Stimulated activated CD4-positive, alpha-beta T cell treated with anti-CD3 and anti-CD28 coated beads, Interleukin-2, amount 100 ng/mL, for 4 hours (primary cell): ENCODE measurements around the gene CGN.

ENCODE experiments used
- DNase-seq: peaks from one replicate; pipeline ENCODE4 v3.0.0-alpha.2; 2020; ENCODE audit warnings: low read depth

Gene CGN

DNA sequence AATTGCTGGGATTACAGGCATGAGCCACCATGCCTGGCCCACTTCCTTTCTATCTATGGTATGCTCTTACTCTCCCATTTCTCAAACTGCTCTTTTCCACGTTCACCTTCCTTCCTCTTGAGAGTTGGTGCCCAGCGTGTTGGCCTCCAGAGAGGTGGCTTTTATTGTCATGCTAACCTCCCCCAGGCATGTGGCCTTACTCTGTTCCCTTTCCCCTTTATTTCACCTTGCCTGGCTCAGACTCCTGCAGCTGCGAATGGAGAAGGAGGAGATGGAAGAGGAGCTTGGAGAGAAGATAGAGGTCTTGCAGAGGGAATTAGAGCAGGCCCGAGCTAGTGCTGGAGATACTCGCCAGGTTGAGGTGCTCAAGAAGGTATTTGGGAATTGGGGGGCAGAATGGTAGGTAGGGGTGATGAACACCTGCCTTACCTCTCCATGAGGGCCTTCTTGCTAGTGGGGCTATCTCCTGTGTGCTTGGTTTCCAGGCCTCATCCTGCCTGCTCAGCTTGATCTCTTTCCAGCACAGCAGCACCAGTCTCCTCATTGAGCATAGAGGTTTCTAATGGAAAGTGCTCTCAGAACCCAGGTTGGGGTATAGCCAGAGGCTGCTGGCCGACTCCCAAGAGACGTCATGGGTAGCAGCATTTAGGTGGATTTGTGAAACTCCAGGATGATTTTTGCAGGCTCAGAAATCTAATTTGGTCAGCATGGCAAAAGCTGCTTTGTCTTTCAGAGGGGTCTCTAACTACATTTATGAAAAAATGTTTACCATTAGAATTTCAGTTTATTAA is 15.7 kb downstream of the CGN start:
- DNase-seq: no peak

- no peak for DNase-seq
These were observed 18.1 kb downstream of the CGN start for GRCh38 chr1:151529211-151529702.

GRCh38 chr1:151529781-151530180 is 18.6 kb downstream of the CGN start:
- no peak for DNase-seq

DNA sequence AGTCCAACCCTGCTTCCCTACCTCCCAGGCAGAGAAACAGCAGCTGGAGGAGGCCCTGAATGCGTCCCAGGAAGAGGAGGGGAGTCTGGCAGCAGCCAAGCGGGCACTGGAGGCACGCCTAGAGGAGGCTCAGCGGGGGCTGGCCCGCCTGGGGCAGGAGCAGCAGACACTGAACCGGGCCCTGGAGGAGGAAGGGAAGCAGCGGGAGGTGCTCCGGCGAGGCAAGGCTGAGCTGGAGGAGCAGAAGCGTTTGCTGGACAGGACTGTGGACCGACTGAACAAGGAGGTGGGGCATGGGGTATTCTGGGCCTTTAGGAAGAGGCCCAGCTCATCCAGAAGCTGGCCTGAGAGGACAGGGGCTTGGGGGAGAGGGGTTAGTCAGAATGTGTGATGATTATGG is 19.3 kb downstream of the CGN start:
- no peak for DNase-seq

DNA sequence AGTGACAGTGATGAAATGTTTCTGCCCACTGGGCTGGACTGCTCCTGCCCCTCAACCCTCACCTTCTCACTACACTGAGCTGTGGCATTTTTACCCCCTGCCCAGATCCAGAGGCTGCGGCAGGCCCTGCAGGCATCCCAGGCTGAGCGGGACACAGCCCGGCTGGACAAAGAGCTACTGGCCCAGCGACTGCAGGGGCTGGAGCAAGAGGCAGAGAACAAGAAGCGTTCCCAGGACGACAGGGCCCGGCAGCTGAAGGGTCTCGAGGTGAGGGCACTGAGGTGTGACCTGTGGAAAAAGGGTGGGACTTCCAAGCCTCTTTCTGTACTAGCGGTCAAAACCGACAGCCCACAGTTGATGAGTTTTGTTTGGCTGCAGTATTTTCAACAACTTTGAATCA is 22.7 kb downstream of the CGN start:
- DNase-seq: no peak

- peak; percentile 64 for DNase-seq
These were observed 23.6 kb downstream of the CGN start for GRCh38 chr1:151534662-151535278.

GRCh38 chr1:151535326-151536271 is 24.4 kb downstream of the CGN start:
- DNase-seq: no peak

DNA sequence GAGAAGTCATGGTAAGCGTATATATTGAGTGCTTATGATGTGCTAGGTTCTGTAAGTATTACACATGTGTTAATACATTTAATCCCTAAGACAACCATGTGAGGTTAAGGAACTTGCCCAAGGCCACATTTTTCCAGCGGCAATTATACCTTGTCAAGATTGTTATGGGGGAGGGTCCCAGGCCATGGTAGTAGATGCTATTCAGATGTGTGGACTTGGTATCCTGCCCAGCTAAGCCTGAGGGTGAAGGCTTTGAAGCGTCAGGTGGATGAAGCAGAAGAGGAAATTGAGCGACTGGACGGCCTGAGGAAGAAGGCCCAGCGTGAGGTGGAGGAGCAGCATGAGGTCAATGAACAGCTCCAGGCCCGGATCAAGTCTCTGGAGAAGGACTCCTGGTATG is 25.3 kb downstream of the CGN start:
- DNase-seq: no peak

DNA sequence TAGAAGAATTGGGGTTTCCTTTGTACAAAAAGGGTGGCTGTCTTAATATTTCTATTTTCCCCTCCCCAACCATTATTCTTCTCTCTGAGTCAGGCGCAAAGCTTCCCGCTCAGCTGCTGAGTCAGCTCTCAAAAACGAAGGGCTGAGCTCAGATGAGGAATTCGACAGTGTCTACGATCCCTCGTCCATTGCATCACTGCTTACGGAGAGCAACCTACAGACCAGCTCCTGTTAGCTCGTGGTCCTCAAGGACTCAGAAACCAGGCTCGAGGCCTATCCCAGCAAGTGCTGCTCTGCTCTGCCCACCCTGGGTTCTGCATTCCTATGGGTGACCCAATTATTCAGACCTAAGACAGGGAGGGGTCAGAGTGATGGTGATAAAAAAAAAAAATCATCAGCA is 25.9 kb downstream of the CGN start:
- DNase-seq: no peak

DNA sequence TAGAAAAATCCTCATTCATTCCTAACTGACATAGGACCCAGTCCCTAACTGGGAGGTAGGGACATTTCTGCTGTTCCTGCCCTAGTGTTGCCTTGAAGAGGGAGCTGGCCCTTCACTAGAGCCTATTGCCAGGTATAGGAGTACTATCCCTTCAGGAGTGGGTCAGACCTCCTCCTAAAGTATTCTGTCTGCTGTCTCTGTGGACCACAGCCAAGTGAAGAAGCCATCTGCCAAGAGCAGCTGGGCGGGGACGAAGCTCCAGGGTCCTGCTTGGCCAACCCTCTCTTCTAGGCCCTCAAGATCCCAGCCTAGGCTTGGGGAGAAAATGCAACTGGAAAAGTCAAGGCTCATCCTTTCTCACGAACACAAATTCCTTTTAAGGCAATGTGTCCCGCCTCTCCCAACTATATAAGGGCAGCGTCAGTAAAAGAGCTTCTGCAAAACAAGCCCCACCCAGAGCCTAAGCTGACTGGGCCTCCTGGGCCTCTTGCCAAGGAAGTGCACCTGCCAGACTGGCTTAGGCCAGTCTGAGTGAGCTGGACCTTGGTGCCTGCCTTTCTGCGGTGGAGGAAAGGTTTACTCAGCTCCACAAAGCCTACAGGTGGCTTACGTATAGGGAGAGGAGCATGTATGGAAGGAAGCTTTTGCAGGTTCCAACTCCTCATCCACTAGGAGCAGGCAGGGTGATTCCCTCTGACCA is 28.3 kb downstream of the CGN start:
- DNase-seq: no peak

DNA sequence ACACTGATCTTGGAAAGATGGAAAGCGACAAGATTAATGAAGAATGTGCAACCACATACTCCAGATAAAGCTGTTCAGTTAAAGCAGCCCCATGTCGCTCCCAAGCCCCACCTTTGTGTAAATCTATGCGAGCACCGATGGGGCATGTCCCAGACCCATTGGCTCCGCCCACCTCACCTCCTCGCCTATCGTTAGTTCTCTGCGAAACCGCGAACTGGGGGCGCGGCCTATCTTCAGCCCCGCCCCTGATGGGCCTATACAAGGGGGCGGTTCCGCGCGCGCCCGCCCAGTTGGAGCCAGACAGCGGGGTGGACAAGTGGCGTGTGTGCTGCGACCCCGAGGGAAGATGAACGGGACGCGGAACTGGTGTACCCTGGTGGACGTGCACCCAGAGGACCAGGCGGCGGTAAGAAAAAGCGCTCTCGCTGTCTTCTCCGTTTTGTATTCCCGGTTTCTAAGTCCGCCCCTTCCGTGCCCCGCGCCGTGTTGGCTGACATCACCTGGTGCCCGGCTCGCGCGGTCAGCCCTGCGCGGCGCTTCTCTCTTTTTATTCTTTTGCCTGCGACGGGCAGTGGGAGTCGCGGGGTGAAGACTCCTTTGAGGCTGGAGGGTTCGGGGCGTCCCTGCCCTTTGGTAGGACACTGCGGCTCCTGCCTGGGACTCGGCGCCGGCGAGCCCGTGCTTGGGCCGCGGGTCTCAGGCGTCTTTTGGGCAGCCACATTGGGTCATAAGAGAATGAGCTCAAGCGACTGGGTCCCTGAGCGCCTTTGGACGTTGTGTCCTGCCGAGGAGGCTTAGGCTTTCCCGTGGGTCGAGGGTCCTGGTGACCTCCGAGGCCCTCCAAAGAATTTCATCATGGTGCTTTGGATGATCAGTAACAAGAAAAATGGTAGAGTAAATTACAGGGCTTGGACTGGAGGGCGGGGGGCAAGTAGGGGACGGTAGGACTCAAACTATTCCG is 29.1 kb downstream of the CGN start, which contains the start of gene TUFT1:
Gene TUFT1, plus strand, starts transcription at position 289 of the 961 bp plus-strand sequence. Its CDS starts 58 bp downstream, at position 347.
- DNase-seq: peak; percentile 92

- no peak for DNase-seq
These were observed 29.8 kb downstream of the CGN start for GRCh38 chr1:151540982-151541377.

DNA sequence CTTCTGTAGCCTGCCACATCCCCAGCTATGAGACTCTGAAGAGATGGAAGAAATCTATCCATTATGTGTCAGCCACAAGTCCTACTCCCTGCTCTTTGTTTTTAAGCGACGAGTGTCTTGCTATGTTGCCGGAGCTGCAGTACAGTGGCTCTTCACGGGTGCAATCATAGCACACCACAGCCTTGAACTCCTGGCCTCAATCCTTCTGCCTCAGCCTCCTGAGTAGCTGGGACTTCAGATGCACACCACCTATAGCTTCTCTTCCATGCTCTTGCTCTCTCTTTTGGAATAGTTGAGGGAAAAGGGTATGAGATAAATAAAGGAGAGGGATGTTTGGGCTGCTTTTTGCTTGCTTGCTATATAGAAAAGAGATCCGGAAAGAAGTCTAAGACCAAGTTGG is 30.6 kb downstream of the CGN start:
- no peak for DNase-seq

GRCh38 chr1:151542710-151543129 is 31.5 kb downstream of the CGN start:
- DNase-seq: no peak

DNA sequence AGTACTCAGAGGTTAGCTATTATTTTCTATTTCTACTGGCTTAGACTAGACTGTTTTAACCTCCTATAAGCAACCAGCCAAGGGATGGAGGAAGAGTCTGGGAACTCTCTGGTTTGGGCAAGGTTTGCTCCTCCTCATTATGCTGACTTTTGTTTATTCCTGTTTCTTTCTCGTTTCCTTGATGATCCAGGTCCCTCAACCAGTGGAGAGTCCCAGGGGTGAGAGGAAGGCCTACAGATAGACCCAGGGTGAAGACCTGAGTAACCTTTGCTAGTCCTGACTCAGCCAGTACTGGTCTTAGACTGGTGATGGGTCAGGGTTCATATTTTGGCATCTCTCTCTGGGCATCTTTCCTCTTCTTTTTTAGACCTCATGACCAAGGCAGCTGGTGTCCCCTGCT is 34.4 kb downstream of the CGN start:
- DNase-seq: no peak

DNA sequence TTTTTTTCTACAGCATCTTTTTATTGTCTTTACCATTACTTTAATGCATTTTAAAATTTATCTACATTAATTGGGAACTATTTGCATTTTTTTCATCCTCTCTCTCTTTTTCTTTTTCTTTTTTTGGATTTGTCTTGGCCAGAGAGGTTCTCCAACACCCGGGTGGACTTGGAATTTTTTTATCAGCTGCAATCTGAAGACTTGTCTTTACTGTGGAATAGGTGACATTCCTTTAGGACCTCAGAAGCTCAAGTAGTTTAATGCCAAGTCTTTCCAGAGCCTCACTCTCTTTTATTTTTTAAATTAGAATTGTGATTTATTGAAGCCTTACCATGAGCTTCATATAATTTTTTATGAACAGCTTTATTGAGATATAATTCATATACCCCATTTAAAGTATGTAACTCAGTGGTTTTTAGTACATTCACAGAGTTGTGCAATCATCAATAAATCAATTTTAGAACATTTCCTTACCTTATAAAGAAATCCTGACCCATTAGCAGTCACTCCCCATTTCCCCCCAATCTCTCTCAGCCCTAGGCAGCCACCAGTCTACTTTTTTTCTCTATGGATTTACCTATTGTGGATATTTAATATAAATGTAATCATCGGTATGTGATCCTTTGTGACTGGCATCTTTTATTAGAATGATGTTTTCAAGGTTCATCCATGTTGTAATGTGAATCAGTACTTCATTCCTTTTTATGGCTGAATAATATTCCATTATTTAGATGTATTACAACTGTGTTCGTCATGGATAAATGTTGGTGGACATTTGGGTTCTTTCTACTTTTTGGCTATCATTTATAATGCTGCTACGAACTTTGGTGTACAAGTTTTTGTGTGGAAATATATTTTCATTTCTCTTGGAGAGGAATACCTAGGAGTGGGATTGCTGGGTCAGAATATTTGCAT is 35.1 kb downstream of the CGN start:
- DNase-seq: no peak

- no peak for DNase-seq
These were observed 36.1 kb downstream of the CGN start for GRCh38 chr1:151547119-151547899.

DNA sequence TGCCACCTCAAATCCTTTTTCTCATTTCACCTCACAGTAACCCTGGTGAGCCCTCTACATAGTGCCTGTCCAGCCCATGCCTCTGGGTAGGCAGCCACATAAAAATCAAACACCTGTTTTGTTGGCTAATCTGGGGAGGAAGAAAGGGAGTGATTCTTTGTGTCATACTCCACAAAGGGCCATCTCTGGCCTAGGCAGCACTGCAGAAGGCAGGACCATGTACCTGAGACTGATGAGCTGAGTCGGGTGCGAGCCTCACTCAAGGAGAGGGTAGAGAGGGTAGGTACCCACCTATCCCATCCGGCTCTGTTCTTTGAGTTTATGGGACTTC is 36.7 kb downstream of the CGN start:
- DNase-seq: no peak

DNA sequence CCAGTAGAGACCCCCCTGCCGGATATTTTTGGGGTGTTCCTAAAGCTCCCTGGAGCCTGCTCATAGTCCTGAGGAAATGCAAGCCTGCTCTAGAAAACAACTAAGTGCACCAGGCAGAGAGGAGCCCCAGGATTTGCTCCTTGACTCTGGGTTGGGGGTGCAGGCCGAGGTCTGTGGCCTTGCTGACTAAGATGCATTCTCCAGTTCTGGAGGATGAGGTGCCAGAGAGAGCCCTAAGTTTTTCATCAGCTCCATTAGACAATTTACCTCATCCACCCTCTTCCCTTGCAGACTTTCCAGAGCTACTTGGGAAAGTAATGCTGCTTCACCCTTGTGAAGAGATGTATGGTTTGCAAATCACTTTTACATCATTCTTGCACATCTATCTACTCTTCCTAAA is 38.0 kb downstream of the CGN start:
- no peak for DNase-seq
